Placental epithelial cell (primary cell): Measurements from ENCODE around the gene METTL21C. TPM values are rescaled to one million over a fixed set of nuclear protein-coding genes. Genes with fewer than 3 reads are reported as not detected.

Experiments used
- total RNA-seq: library from RNA; depleted of rRNA; stranded (reverse); fragments of >200 nt; gene quantifications from 2 replicates; pipeline ENCODE4 v1.2.3, GENCODE V29; 2012

METTL21C gene
- 0.39 TPM in 1 of 2 replicates, not detected in the other for total RNA-seq

DNA sequence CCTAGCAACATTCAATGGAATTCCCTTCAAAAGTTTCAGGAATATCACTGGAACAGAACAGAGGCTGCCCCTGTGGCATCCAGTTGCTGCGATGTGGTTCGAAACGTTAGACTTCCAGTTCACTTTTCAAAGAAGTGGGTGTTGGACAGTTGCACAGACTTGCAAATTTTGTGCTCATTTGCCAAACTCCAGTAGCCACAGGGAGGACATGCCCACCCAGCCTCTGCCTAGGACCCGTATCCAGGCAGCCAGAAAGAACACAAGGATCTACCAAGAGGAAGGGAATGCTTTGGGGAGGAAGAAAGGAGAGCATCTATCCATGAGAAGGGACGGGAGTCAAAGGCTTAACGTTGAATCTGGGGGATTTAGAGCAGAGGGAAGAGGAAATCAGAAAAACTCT lies at the start of gene METTL21C:
Gene METTL21C, minus strand, starts transcription at position 108 of the 400 bp plus-strand sequence. CDS start 546 bp downstream, outside the sequence.

Other genes with a start within 250 kb of the METTL21C start
- gene TPP2, start 98.1 kb downstream of the METTL21C start, total RNA-seq, result 32.2 and 46.7 TPM in 2 replicates
- 7.5 and 7.9 TPM in 2 replicates for gene TEX30, start 78.7 kb upstream of the METTL21C start, total RNA-seq
- gene POGLUT2, start 103.9 kb upstream of the METTL21C start, total RNA-seq, result 14.5 and 23.0 TPM in 2 replicates
- gene BIVM, start 104.1 kb upstream of the METTL21C start, total RNA-seq, result 19.6 and 24.7 TPM in 2 replicates
- gene ERCC5, start 151.0 kb upstream of the METTL21C start, total RNA-seq, result 65.3 and 68.7 TPM in 2 replicates